ENCODE measurements around the gene TMEM207. TPM values are rescaled to one million over a fixed set of nuclear protein-coding genes. Genes with fewer than 3 reads are reported as not detected.

The TMEM207 gene
- total and polyA plus RNA-seq, 2 of the 13 experiments (the other 11 are each of a cell fraction or from before 2014, with no cell fraction given) = not detected

GRCh38 chr3:190458040-190458439, 8.3 kb upstream of the TMEM207 start:
- intact Hi-C loops (cut with micrococcal nuclease; ENCODE audit: unreplicated experiment) = no loop called here
- H3K9me3 ChIP-seq (ENCODE audit: low read length) = no peaks in the 10 kb centered on the region

More at GRCh38 chr3:190458040-190458439, 8.3 kb upstream of the TMEM207 start:
- ChIA-PET CTCF (ENCODE audit: low intra/inter-chr PET ratio, low total read pairs) (no interaction called here), POLR2A (no interaction called here)
- in situ Hi-C loops (cut with HindIII; ENCODE audit: extremely low pct_ligation_motif_present, low pct_unique_long_range_greater_than_20kb) = no loop called here
- 2% methylated on average over 2 of the region's 2 CpGs for WGBS (ENCODE audit: low lambda C conversion rate)
- H3K27ac ChIP-seq (ENCODE audit: extremely low read length, insufficient read depth, low read length) = no peak overlapping the region
- TF ChIP-seq SOX5 (CRISPR knock-in tag; IDR thresholded peaks at IDR 0.05; ENCODE audit: borderline replicate concordance) (no peak), FOXC1 (CRISPR knock-in tag; IDR thresholded peaks at IDR 0.05; ENCODE audit: borderline replicate concordance) (no peak), ZNF766 (CRISPR knock-in tag; IDR thresholded peaks at IDR 0.05; ENCODE audit: borderline replicate concordance) (no peak), ZNF12 (CRISPR knock-in tag; IDR thresholded peaks at IDR 0.05) (no peak), ZMAT3 (CRISPR knock-in tag; conservative IDR thresholded peaks at IDR 0.05) (no peak), ZNF576 (CRISPR knock-in tag; IDR thresholded peaks at IDR 0.05) (no peak), ZNF737 (CRISPR knock-in tag; IDR thresholded peaks at IDR 0.05; ENCODE audit: borderline replicate concordance) (no peak), BCLAF1 (IDR thresholded peaks at IDR 0.05) (no peak), ATM (IDR thresholded peaks at IDR 0.05; ENCODE audit: borderline replicate concordance) (no peak), TAF1 (CRISPR knock-in tag; IDR thresholded peaks at IDR 0.05) (no peak), ZNF577 (CRISPR knock-in tag; IDR thresholded peaks at IDR 0.05; ENCODE audit: borderline replicate concordance, low read depth) (no peak)
- TF ChIP-seq, protein P1, sequence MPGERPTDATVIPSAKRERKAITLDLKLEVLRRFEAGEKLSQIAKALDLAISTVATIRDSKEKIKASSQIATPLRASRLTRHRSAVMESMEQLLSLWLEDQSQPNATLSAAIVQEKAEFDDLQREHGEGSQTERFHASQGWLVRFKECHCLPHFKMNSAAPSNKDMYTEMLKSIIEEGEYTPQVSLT (CRISPR knock-in tag; IDR thresholded peaks at IDR 0.05; ENCODE audit: borderline replicate concordance, low read depth) = no peak
- TF ChIP-seq, protein P2, sequence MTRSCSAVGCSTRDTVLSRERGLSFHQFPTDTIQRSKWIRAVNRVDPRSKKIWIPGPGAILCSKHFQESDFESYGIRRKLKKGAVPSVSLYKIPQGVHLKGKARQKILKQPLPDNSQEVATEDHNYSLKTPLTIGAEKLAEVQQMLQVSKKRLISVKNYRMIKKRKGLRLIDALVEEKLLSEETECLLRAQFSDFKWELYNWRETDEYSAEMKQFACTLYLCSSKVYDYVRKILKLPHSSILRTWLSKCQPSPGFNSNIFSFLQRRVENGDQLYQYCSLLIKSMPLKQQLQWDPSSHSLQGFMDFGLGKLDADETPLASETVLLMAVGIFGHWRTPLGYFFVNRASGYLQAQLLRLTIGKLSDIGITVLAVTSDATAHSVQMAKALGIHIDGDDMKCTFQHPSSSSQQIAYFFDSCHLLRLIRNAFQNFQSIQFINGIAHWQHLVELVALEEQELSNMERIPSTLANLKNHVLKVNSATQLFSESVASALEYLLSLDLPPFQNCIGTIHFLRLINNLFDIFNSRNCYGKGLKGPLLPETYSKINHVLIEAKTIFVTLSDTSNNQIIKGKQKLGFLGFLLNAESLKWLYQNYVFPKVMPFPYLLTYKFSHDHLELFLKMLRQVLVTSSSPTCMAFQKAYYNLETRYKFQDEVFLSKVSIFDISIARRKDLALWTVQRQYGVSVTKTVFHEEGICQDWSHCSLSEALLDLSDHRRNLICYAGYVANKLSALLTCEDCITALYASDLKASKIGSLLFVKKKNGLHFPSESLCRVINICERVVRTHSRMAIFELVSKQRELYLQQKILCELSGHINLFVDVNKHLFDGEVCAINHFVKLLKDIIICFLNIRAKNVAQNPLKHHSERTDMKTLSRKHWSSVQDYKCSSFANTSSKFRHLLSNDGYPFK (CRISPR knock-in tag; IDR thresholded peaks at IDR 0.05; ENCODE audit: borderline replicate concordance) = no peak
- TF ChIP-seq, protein P3, sequence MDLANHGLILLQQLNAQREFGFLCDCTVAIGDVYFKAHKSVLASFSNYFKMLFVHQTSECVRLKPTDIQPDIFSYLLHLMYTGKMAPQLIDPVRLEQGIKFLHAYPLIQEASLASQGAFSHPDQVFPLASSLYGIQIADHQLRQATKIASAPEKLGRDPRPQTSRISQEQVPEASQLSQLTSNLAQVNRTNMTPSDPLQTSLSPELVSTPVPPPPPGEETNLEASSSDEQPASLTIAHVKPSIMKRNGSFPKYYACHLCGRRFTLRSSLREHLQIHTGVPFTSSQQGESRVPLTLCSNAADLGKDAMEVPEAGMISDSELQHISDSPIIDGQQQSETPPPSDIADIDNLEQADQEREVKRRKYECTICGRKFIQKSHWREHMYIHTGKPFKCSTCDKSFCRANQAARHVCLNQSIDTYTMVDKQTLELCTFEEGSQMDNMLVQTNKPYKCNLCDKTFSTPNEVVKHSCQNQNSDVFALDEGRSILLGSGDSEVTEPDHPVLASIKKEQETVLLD (CRISPR knock-in tag; IDR thresholded peaks at IDR 0.05; ENCODE audit: low read depth) = no peak
- ATAC-seq (no peak), DNase-seq (ENCODE audit: low spot score) (no peak), FAIRE-seq (no peak)
- H3K4me2 ChIP-seq (ENCODE audit: low read depth, low read length) = no peak overlapping the region
- H3K4me3 ChIP-seq (replicated peaks in 1 of 3; ENCODE audit: insufficient read depth in 1 of 3, low read depth in 2 of 3, low read length in 3 of 3) = no peak overlapping the region
- no peaks in the 10 kb centered on the region for H3K79me2 ChIP-seq (ENCODE audit: insufficient read depth, low read length)
- no peak overlapping the region for H2AFZ ChIP-seq (ENCODE audit: low read length)
- no peaks in the 10 kb centered on the region for H3K4me1 ChIP-seq (ENCODE audit: insufficient read depth, low read length)
- no peaks in the 10 kb centered on the region for H3K27me3 ChIP-seq (ENCODE audit: control insufficient read depth in 1 of 2, insufficient read depth in 2 of 2, low read length in 2 of 2)
- no peaks in the 10 kb centered on the region for H4K20me1 ChIP-seq (ENCODE audit: insufficient read depth, low read length)
- BruUV-seq (replicated peaks) = no TSS peak
- H3K36me3 ChIP-seq (replicated peaks in 1 of 2; ENCODE audit: control insufficient read depth in 1 of 2, insufficient read depth in 2 of 2, low read length in 2 of 2) = no peaks in the 10 kb centered on the region
- no peak overlapping the region for H3K9ac ChIP-seq (ENCODE audit: insufficient read depth, low read depth, low read length)
